ENCODE measurements around the gene KNCN.

Gene KNCN

GRCh38 chr1:46558966-46559365, 7.5 kb upstream of the KNCN start:
- H4K12ac ChIP-seq (ENCODE audit: low read depth, low read length) = no peak overlapping the region
- no peak overlapping the region for H2BK120ac ChIP-seq (ENCODE audit: insufficient read depth, low read length, poor library complexity)
- H3K4me3 ChIP-seq (ENCODE audit: low read depth, low read length) = no peak overlapping the region

GRCh38 chr1:46558141-46558963, 6.9 kb upstream of the KNCN start:
- Histone ChIP-seq H3K9ac (ENCODE audit: low read length) (no peak overlapping the region), H2AFZ (ENCODE audit: insufficient read depth, low read length, poor library complexity) (no peak overlapping the region), H3K79me2 (ENCODE audit: control insufficient read depth, insufficient read depth, low read length, poor library complexity) (no peaks in the 10 kb centered on the region), H3K27me3 (ENCODE audit: insufficient read depth, low read length) (no peaks in the 10 kb centered on the region), H3K9me3 (ENCODE audit: insufficient read depth, low read depth, low read length) (no peaks in the 10 kb centered on the region), H3K4me3 (ENCODE audit: low read depth, low read length) (no peak overlapping the region), H3K18ac (ENCODE audit: low read length) (no peak overlapping the region), H3K4me2 (ENCODE audit: low read length) (no peak overlapping the region), H3K27ac (ENCODE audit: low read depth, low read length) (no peak overlapping the region), H4K12ac (ENCODE audit: low read depth, low read length) (no peak overlapping the region), H2BK120ac (ENCODE audit: insufficient read depth, low read length, poor library complexity) (no peak overlapping the region), H3K79me1 (ENCODE audit: low read length) (no peaks in the 10 kb centered on the region), H3K4me1 (ENCODE audit: control insufficient read depth in 1 of 2, insufficient read depth in 2 of 2, low read length in 2 of 2) (no peaks in the 10 kb centered on the region), H2AK5ac (ENCODE audit: low read length) (no peak overlapping the region), H3K4ac (ENCODE audit: low read depth, low read length) (no peak overlapping the region), H2BK12ac (ENCODE audit: low read length) (no peak overlapping the region), H3K14ac (ENCODE audit: low read length) (no peak overlapping the region), H3K36me3 (ENCODE audit: control insufficient read depth in 1 of 2, insufficient read depth in 2 of 2, low read length in 2 of 2) (peaks cover 19 to 36% of the 10 kb centered on the region in 2 experiments), H4K8ac (ENCODE audit: low read depth, low read length) (no peak overlapping the region), H4K91ac (ENCODE audit: low read depth, low read length) (no peak overlapping the region), H3K23ac (ENCODE audit: low read length) (no peak overlapping the region), H2BK5ac (ENCODE audit: low read depth, low read length, poor library complexity) (no peak overlapping the region)
- no CpG with 5 or more reads among the region's 20 CpGs for WGBS (ENCODE audit: extremely low coverage, insufficient coverage, insufficient read length)
- DNase-seq = no peak

More at GRCh38 chr1:46558966-46559365, 7.5 kb upstream of the KNCN start:
- no peak overlapping the region for H4K8ac ChIP-seq (ENCODE audit: low read depth, low read length)
- WGBS (ENCODE audit: extremely low coverage, insufficient coverage, insufficient read length) = no CpG with 5 or more reads among the region's 8 CpGs
- no peak overlapping the region for H3K4ac ChIP-seq (ENCODE audit: low read depth, low read length)
- no peak overlapping the region for H2AK5ac ChIP-seq (ENCODE audit: low read length)
- no peak overlapping the region for H2BK12ac ChIP-seq (ENCODE audit: low read length)
- DNase-seq = no peak
- H3K14ac ChIP-seq (ENCODE audit: low read length) = no peak overlapping the region
- H3K9me3 ChIP-seq (ENCODE audit: insufficient read depth, low read depth, low read length) = no peaks in the 10 kb centered on the region
- no peak overlapping the region for H3K4me2 ChIP-seq (ENCODE audit: low read length)
- peaks cover 19 to 36% of the 10 kb centered on the region in 2 experiments for H3K36me3 ChIP-seq (ENCODE audit: control insufficient read depth in 1 of 2, insufficient read depth in 2 of 2, low read length in 2 of 2)
- no peaks in the 10 kb centered on the region for H3K79me1 ChIP-seq (ENCODE audit: low read length)
- H2AFZ ChIP-seq (ENCODE audit: insufficient read depth, low read length, poor library complexity) = no peak overlapping the region
- no peaks in the 10 kb centered on the region for H3K4me1 ChIP-seq (ENCODE audit: control insufficient read depth in 1 of 2, insufficient read depth in 2 of 2, low read length in 2 of 2)
- H3K27ac ChIP-seq (ENCODE audit: low read depth, low read length) = no peak overlapping the region
- no peaks in the 10 kb centered on the region for H3K79me2 ChIP-seq (ENCODE audit: control insufficient read depth, insufficient read depth, low read length, poor library complexity)
- no peak overlapping the region for H2BK5ac ChIP-seq (ENCODE audit: low read depth, low read length, poor library complexity)
- H3K9ac ChIP-seq (ENCODE audit: low read length) = no peak overlapping the region
- H4K91ac ChIP-seq (ENCODE audit: low read depth, low read length) = no peak overlapping the region
- no peaks in the 10 kb centered on the region for H3K27me3 ChIP-seq (ENCODE audit: insufficient read depth, low read length)
- H3K18ac ChIP-seq (ENCODE audit: low read length) = no peak overlapping the region
- no peak overlapping the region for H3K23ac ChIP-seq (ENCODE audit: low read length)

DNA sequence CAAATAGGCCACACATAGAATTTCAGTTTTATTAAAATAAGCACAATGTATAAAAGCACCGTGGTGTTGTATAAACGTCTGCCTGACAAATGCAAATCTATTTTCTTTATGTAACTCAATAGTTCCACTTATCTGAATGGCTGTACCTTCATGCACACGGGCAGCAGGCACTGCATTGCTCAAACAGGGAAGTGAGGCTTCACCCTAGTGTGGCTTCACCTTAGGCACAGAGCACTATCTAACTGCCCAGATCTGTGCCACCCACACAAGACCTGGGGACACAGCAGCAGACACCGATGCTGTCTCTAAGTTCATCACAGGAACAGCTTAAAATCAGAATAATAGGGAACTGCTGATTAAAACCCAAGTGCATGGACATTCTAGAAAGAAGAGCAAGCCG, 6.0 kb upstream of the KNCN start:
- no CpG with 5 or more reads among the region's 5 CpGs for WGBS (ENCODE audit: extremely low coverage, insufficient coverage, insufficient read length)

GRCh38 chr1:46556822-46557221, 5.4 kb upstream of the KNCN start:
- Histone ChIP-seq H3K4me3 (ENCODE audit: low read depth, low read length) (no peak overlapping the region), H2AK5ac (ENCODE audit: low read length) (no peak overlapping the region), H4K12ac (ENCODE audit: low read depth, low read length) (no peak overlapping the region), H2BK120ac (ENCODE audit: insufficient read depth, low read length, poor library complexity) (no peak overlapping the region), H3K79me1 (ENCODE audit: low read length) (no peaks in the 10 kb centered on the region), H3K79me2 (ENCODE audit: control insufficient read depth, insufficient read depth, low read length, poor library complexity) (no peaks in the 10 kb centered on the region), H2BK12ac (ENCODE audit: low read length) (no peak overlapping the region), H2AFZ (ENCODE audit: insufficient read depth, low read length, poor library complexity) (no peak overlapping the region), H2BK5ac (ENCODE audit: low read depth, low read length, poor library complexity) (no peak overlapping the region), H4K91ac (ENCODE audit: low read depth, low read length) (no peak overlapping the region), H4K8ac (ENCODE audit: low read depth, low read length) (no peak overlapping the region), H3K23ac (ENCODE audit: low read length) (no peak overlapping the region), H3K9me3 (ENCODE audit: insufficient read depth, low read depth, low read length) (no peaks in the 10 kb centered on the region), H3K14ac (ENCODE audit: low read length) (no peak overlapping the region), H3K27me3 (ENCODE audit: insufficient read depth, low read length) (no peaks in the 10 kb centered on the region), H3K4me1 (ENCODE audit: control insufficient read depth in 1 of 2, insufficient read depth in 2 of 2, low read length in 2 of 2) (no peaks in the 10 kb centered on the region), H3K36me3 (ENCODE audit: control insufficient read depth in 1 of 2, insufficient read depth in 2 of 2, low read length in 2 of 2) (peaks cover 14 to 31% of the 10 kb centered on the region in 2 experiments), H3K9ac (ENCODE audit: low read length) (no peak overlapping the region), H3K27ac (ENCODE audit: low read depth, low read length) (no peak overlapping the region), H3K4ac (ENCODE audit: low read depth, low read length) (no peak overlapping the region), H3K4me2 (ENCODE audit: low read length) (no peak overlapping the region), H3K18ac (ENCODE audit: low read length) (no peak overlapping the region)
- DNase-seq = no peak
- WGBS (ENCODE audit: extremely low coverage, insufficient coverage, insufficient read length) = no CpG with 5 or more reads among the region's 3 CpGs

More for the DNA sequence above, 6.0 kb upstream of the KNCN start:
- H2AFZ ChIP-seq (ENCODE audit: insufficient read depth, low read length, poor library complexity) = no peak overlapping the region
- no peak overlapping the region for H3K4me3 ChIP-seq (ENCODE audit: low read depth, low read length)
- DNase-seq = no peak
- H2BK5ac ChIP-seq (ENCODE audit: low read depth, low read length, poor library complexity) = no peak overlapping the region
- no peaks in the 10 kb centered on the region for H3K27me3 ChIP-seq (ENCODE audit: insufficient read depth, low read length)
- no peak overlapping the region for H4K91ac ChIP-seq (ENCODE audit: low read depth, low read length)
- no peak overlapping the region for H2BK120ac ChIP-seq (ENCODE audit: insufficient read depth, low read length, poor library complexity)
- H3K79me2 ChIP-seq (ENCODE audit: control insufficient read depth, insufficient read depth, low read length, poor library complexity) = no peaks in the 10 kb centered on the region
- no peak overlapping the region for H3K4ac ChIP-seq (ENCODE audit: low read depth, low read length)
- H3K18ac ChIP-seq (ENCODE audit: low read length) = no peak overlapping the region
- no peak overlapping the region for H2AK5ac ChIP-seq (ENCODE audit: low read length)
- no peak overlapping the region for H4K8ac ChIP-seq (ENCODE audit: low read depth, low read length)
- H2BK12ac ChIP-seq (ENCODE audit: low read length) = no peak overlapping the region
- H3K27ac ChIP-seq (ENCODE audit: low read depth, low read length) = no peak overlapping the region
- H3K79me1 ChIP-seq (ENCODE audit: low read length) = no peaks in the 10 kb centered on the region
- H4K12ac ChIP-seq (ENCODE audit: low read depth, low read length) = no peak overlapping the region
- H3K9ac ChIP-seq (ENCODE audit: low read length) = no peak overlapping the region
- peaks cover 15 to 34% of the 10 kb centered on the region in 2 experiments for H3K36me3 ChIP-seq (ENCODE audit: control insufficient read depth in 1 of 2, insufficient read depth in 2 of 2, low read length in 2 of 2)
- no peaks in the 10 kb centered on the region for H3K4me1 ChIP-seq (ENCODE audit: control insufficient read depth in 1 of 2, insufficient read depth in 2 of 2, low read length in 2 of 2)
- H3K23ac ChIP-seq (ENCODE audit: low read length) = no peak overlapping the region
- no peak overlapping the region for H3K14ac ChIP-seq (ENCODE audit: low read length)
- H3K4me2 ChIP-seq (ENCODE audit: low read length) = no peak overlapping the region
- no peaks in the 10 kb centered on the region for H3K9me3 ChIP-seq (ENCODE audit: insufficient read depth, low read depth, low read length)
